IMR-90 (cell line): ENCODE results near the gene PRR19. TPM values are rescaled to one million over a fixed set of nuclear protein-coding genes. Genes with fewer than 3 reads are reported as not detected.

Source experiments
- ATAC-seq: fragments of 200-7000 bp; cut with Tn5 transposase; 2 replicates; pipeline ENCODE4 v1.9.1; 2020; ENCODE audit warnings: low read depth, mild to moderate bottlenecking, moderate library complexity
- BruUV-seq: library from RNA; stranded (reverse); fragments of 400-500 nt; replicated peaks from 2 replicates; lab custom pipeline; 2021; lab: Mats Ljungman, UMichigan
- CTCF ChIA-PET: fragments of 300-600 bp; formaldehyde crosslinking; extraction: SDS; loops from one replicate; lab custom pipeline; 2021; ENCODE audit warnings: antibody characterized with exemption; lab: Yijun Ruan, JAX
- POLR2A ChIA-PET: fragments of 300-600 bp; sonication (Branson Sonifier 250); formaldehyde crosslinking; loops from one replicate; lab custom pipeline; 2022; ENCODE audit warnings: antibody characterized with exemption; ENCODE audit not compliant: unreplicated experiment; lab: Charles Lee
- DNase-seq: peaks from one replicate; pipeline ENCODE4 v3.0.0; 2013
- H2AFZ ChIP-seq: replicated peaks from 2 replicates; pipeline ENCODE3; 2013; ENCODE audit warnings: low read length, mild to moderate bottlenecking; ENCODE audit not compliant: poor library complexity
- H2AK5ac ChIP-seq: 2 replicates; pipeline ENCODE4 v1.6.1; 2013; ENCODE audit warnings: low read depth, low read length, inconsistent platforms
- H2AK9ac ChIP-seq: replicated peaks from 2 replicates; pipeline ENCODE3; 2013; ENCODE audit warnings: mild to moderate bottlenecking, low read depth, low read length, moderate library complexity; ENCODE audit not compliant: poor library complexity
- H2BK120ac ChIP-seq: 2 replicates; pipeline ENCODE4 v1.6.1; 2013; ENCODE audit warnings: low read depth, low read length, inconsistent platforms
- H2BK15ac ChIP-seq: 3 replicates; pipeline ENCODE4 v1.6.1; 2013; ENCODE audit warnings: low read depth, low read length, inconsistent platforms
- H2BK20ac ChIP-seq: 2 replicates; pipeline ENCODE4 v1.6.1; 2013; ENCODE audit warnings: low read depth, mild to moderate bottlenecking, inconsistent platforms, low read length, moderate library complexity
- H2BK5ac ChIP-seq: 2 replicates; pipeline ENCODE4 v1.6.1; 2013; ENCODE audit warnings: mild to moderate bottlenecking, low read depth, low read length, inconsistent platforms; ENCODE audit not compliant: poor library complexity, severe bottlenecking
- H3K14ac ChIP-seq: replicated peaks from 2 replicates; pipeline ENCODE4 v1.6.1; 2013; ENCODE audit warnings: low read depth, low read length, inconsistent platforms
- H3K18ac ChIP-seq: 2 replicates; pipeline ENCODE4 v1.6.1; 2013; ENCODE audit warnings: low read depth, low read length, control low read depth
- H3K23ac ChIP-seq: 2 replicates; pipeline ENCODE4 v1.6.1; 2013; ENCODE audit warnings: low read depth, low read length, inconsistent platforms
- H3K27ac ChIP-seq: 2 replicates; pipeline ENCODE4 v1.5.1; 2013; ENCODE audit warnings: mild to moderate bottlenecking, control low read depth, low read length; ENCODE audit not compliant: insufficient read depth
- H3K27me3 ChIP-seq: 2 replicates; pipeline ENCODE4 v1.6.1; 2013; ENCODE audit warnings: low read length; ENCODE audit not compliant: control insufficient read depth, insufficient read depth
- H3K36me3 ChIP-seq: 2 replicates; pipeline ENCODE4 v1.6.1; 2013; ENCODE audit warnings: low read length, mixed read lengths; ENCODE audit not compliant: control insufficient read depth, insufficient read depth
- H3K4ac ChIP-seq: 2 replicates; pipeline ENCODE4 v1.6.1; 2013; ENCODE audit warnings: low read depth, low read length, inconsistent platforms
- H3K4me1 ChIP-seq: 2 replicates; pipeline ENCODE4 v1.6.1; 2013; ENCODE audit warnings: low read length, mixed read lengths; ENCODE audit not compliant: control insufficient read depth, insufficient read depth
- H3K4me2 ChIP-seq: 2 replicates; pipeline ENCODE4 v1.6.1; 2013; ENCODE audit warnings: low read depth, mild to moderate bottlenecking, control low read depth, low read length, moderate library complexity
- H3K4me3 ChIP-seq: 2 replicates; pipeline ENCODE4 v1.5.1; 2013; ENCODE audit warnings: low read depth, mild to moderate bottlenecking, control low read depth, low read length, moderate library complexity; ENCODE audit not compliant: insufficient read depth
- H3K56ac ChIP-seq: 2 replicates; pipeline ENCODE4 v1.6.1; 2013; ENCODE audit warnings: low read length, inconsistent platforms; ENCODE audit not compliant: insufficient read depth; ENCODE audit errors: extremely low read depth
- H3K79me1 ChIP-seq, 2 experiments: 2 replicates each; pipeline ENCODE4 v1.6.1; 2013; ENCODE audit warnings: low read length in 2 of 2, inconsistent platforms in 1 of 2, low read depth in 1 of 2
- H3K9ac ChIP-seq: 2 replicates; pipeline ENCODE4 v1.6.1; 2013; ENCODE audit warnings: low read depth, low read length, control low read depth
- H3K9me1 ChIP-seq: 2 replicates; pipeline ENCODE4 v1.6.1; 2013; ENCODE audit warnings: low read length, inconsistent platforms; ENCODE audit not compliant: insufficient read depth
- H3K9me3 ChIP-seq: 2 replicates; pipeline ENCODE4 v1.6.1; 2013; ENCODE audit warnings: low read length; ENCODE audit not compliant: control insufficient read depth, insufficient read depth
- H4K20me1 ChIP-seq: 2 replicates; pipeline ENCODE4 v1.6.1; 2013; ENCODE audit warnings: low read length, inconsistent platforms; ENCODE audit not compliant: insufficient read depth
- H4K5ac ChIP-seq: 2 replicates; pipeline ENCODE4 v1.6.1; 2013; ENCODE audit warnings: mild to moderate bottlenecking, low read depth, low read length, control low read depth
- H4K8ac ChIP-seq, 2 experiments: 2 replicates each; pipeline ENCODE4 v1.6.1; 2013; ENCODE audit warnings: low read depth in 2 of 2, low read length in 2 of 2, control low read depth in 1 of 2, inconsistent platforms in 1 of 2
- H4K91ac ChIP-seq: 2 replicates; pipeline ENCODE4 v1.6.1; 2013; ENCODE audit warnings: low read depth, low read length, inconsistent platforms; ENCODE audit not compliant: insufficient read depth
- CEBPB ChIP-seq: IDR thresholded peaks from 2 replicates; pipeline ENCODE4 v1.6.1; 2012; ENCODE audit warnings: low read depth, low read length, improper control_type of control experiment
- CHD1 ChIP-seq: IDR thresholded peaks from 2 replicates; pipeline ENCODE4 v1.6.1; 2012; ENCODE audit warnings: low read depth, low read length, improper control_type of control experiment
- CTCF ChIP-seq: conservative IDR thresholded peaks from 2 replicates; pipeline ENCODE4 v1.5.1; 2012; ENCODE audit warnings: mild to moderate bottlenecking, low read depth, low read length, improper control_type of control experiment
- ELK1 ChIP-seq: fragments of 150-350 bp; IDR thresholded peaks from 2 replicates; pipeline ENCODE4 v1.6.1; 2016; ENCODE audit warnings: low read depth, mild to moderate bottlenecking, low read length, moderate library complexity, borderline replicate concordance
- FOS ChIP-seq: fragments of 150-350 bp; IDR thresholded peaks from 2 replicates; pipeline ENCODE4 v1.6.1; 2016; ENCODE audit warnings: low read depth, low read length
- MAFK ChIP-seq: IDR thresholded peaks from 2 replicates; pipeline ENCODE4 v1.6.1; 2012; ENCODE audit warnings: low read depth, low read length, improper control_type of control experiment
- MAZ ChIP-seq: IDR thresholded peaks from 2 replicates; pipeline ENCODE4 v1.6.1; 2012; ENCODE audit warnings: low read depth, mild to moderate bottlenecking, low read length, improper control_type of control experiment, moderate library complexity, borderline replicate concordance
- MXI1 ChIP-seq: IDR thresholded peaks from 2 replicates; pipeline ENCODE4 v1.6.1; 2012; ENCODE audit warnings: low read depth, mild to moderate bottlenecking, low read length, moderate library complexity, borderline replicate concordance
- POLR2A ChIP-seq: IDR thresholded peaks from 2 replicates; pipeline ENCODE4 v1.6.1; 2012; ENCODE audit warnings: mild to moderate bottlenecking, low read depth, low read length
- RAD21 ChIP-seq: IDR thresholded peaks from 2 replicates; pipeline ENCODE4 v1.6.1; 2012; ENCODE audit warnings: low read length, improper control_type of control experiment
- RCOR1 ChIP-seq: IDR thresholded peaks from 2 replicates; pipeline ENCODE4 v1.6.1; 2012; ENCODE audit warnings: mild to moderate bottlenecking, low read length, improper control_type of control experiment; ENCODE audit not compliant: insufficient replicate concordance
- RFX5 ChIP-seq: IDR thresholded peaks from 2 replicates; pipeline ENCODE4 v1.8.0; 2012; ENCODE audit warnings: low read depth, mild to moderate bottlenecking, low read length, moderate library complexity
- SMC3 ChIP-seq: fragments of 150-350 bp; IDR thresholded peaks from 2 replicates; pipeline ENCODE4 v1.6.1; 2016; ENCODE audit warnings: low read depth, mild to moderate bottlenecking, antibody characterized with exemption, low read length, moderate library complexity
- USF2 ChIP-seq: fragments of 150-350 bp; IDR thresholded peaks from 2 replicates; pipeline ENCODE4 v1.6.1; 2017; ENCODE audit warnings: mild to moderate bottlenecking, antibody characterized with exemption, low read length, low read depth
- WGBS, 2 experiments: methylation state at CpG; one replicate each; pipeline versions ENCODE4 v1.1.5 to v1.1.7; 2013; ENCODE audit warnings: missing lambda C conversion rate in 2 of 2; ENCODE audit not compliant: insufficient read length in 1 of 2; ENCODE audit errors: extremely low coverage in 2 of 2; 5-methylcytosine and 5-hydroxymethylcytosine counted together
- dilution Hi-C: fragments of 300-500 bp; cut with HindIII; formaldehyde crosslinking; loops from one replicate; pipeline ENCODE4 v1.14.3; 2018; ENCODE audit warnings: low sequenced_read_pairs; ENCODE audit not compliant: unreplicated experiment
- in situ Hi-C: fragments of 300-500 bp; cut with MboI; formaldehyde crosslinking; loops from 3 replicates; pipeline ENCODE4 v1.14.3; 2019; ENCODE audit warnings: low sequenced_read_pairs, inconsistent platforms, mixed read lengths
- intact Hi-C: fragments of 100-400 bp; cut with micrococcal nuclease; formaldehyde crosslinking; loops from 2 replicates; pipeline ENCODE4 v1.10.0; 2022
- polyA plus RNA-seq, 3 experiments: library from polyadenylated mRNA; depleted of rRNA; stranded (reverse); fragments of >200 nt; gene quantifications; 2 replicates each; pipeline ENCODE4 v1.2.3, GENCODE V29; 2012; ENCODE audit warnings: low replicate concordance in 1 of 3
- total RNA-seq: library from RNA; depleted of rRNA; stranded (reverse); fragments of >200 nt; gene quantifications from 2 replicates; pipeline ENCODE4 v1.2.3, GENCODE V29; 2012

Gene PRR19
- total and polyA plus RNA-seq, 2 of the 4 experiments (the other 2 are of a cell fraction) = 0.36 to 1.6 TPM

GRCh38 chr19:42275517-42275916, 26.4 kb upstream of the PRR19 start:
- H3K27ac ChIP-seq = no peak overlapping the region

More at GRCh38 chr19:42275517-42275916, 26.4 kb upstream of the PRR19 start:
- Histone ChIP-seq H3K4me3 (no peak overlapping the region), H3K4me2 (no peak overlapping the region), H4K8ac (no peak overlapping the region), H2BK120ac (no peak overlapping the region), H3K9me3 (no peaks in the 10 kb centered on the region), H3K79me1 (peaks cover 39 to 75% of the 10 kb centered on the region in 2 experiments), H4K5ac (no peak overlapping the region), H3K9me1 (peaks cover 8% of the 10 kb centered on the region; the same call in 1 of the 2 replicates), H3K27me3 (no peaks in the 10 kb centered on the region), H2BK20ac (no peak overlapping the region), H4K91ac (no peak overlapping the region), H3K9ac (no peak overlapping the region; the same call in 1 of the 2 replicates), H3K36me3 (peaks cover 29% of the 10 kb centered on the region), H3K14ac (no peak overlapping the region), H2AK5ac (no peak overlapping the region), H4K20me1 (peaks cover 34% of the 10 kb centered on the region; the same call in 1 of the 2 replicates), H3K23ac (no peak overlapping the region), H2BK5ac (no peak overlapping the region), H2AK9ac (peak overlapping the region; percentile 80), H3K4me1 (peaks cover 29% of the 10 kb centered on the region), H2BK15ac (no peak overlapping the region), H3K18ac (no peak overlapping the region), H3K56ac (no peak overlapping the region), H3K4ac (no peak overlapping the region), H2AFZ (no peak overlapping the region)
- CTCF ChIA-PET = no interaction called here
- POLR2A ChIA-PET = no interaction called here
- dilution Hi-C loops (no loop called here), intact Hi-C loops (no loop called here), in situ Hi-C loops (no loop called here)
- ATAC-seq = no peak
- no TSS peak for BruUV-seq
- no CpG with 5 or more reads among the region's 3 CpGs for WGBS, 2 experiments
- no peak for DNase-seq
- TF ChIP-seq RFX5 (no peak), USF2 (no peak), RCOR1 (no peak), FOS (no peak), MAFK (no peak), CTCF (no peak), ELK1 (no peak), SMC3 (no peak), POLR2A (no peak), CHD1 (no peak), RAD21 (no peak), MAZ (no peak), MXI1 (no peak), CEBPB (no peak)
